GM10847 (cell line): ENCODE results near the gene STPG4.

ENCODE experiments used
- POLR2A ChIP-seq: IDR thresholded peaks from 2 replicates; pipeline ENCODE4 v1.6.1; 2011; ENCODE audit not compliant: insufficient read length; ENCODE audit errors: extremely low read depth

STPG4 gene, protein sequence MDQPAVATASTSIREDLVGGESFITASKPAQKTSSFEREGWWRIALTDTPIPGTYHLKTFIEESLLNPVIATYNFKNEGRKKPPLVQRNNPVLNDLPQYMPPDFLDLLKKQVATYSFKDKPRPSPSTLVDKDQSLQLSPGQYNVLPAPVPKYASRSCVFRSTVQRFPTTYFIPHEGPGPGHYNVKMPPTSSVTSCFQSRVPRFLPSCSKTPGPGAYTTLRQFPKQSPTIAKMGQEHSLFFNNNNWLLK

GRCh38 chr2:47155091-47155876 lies at the start of gene STPG4:
STPG4 (minus strand) TSS chr2:47155308; CDS start chr2:47155251, 57 bp downstream.
- no peak for TF ChIP-seq POLR2A

DNA sequence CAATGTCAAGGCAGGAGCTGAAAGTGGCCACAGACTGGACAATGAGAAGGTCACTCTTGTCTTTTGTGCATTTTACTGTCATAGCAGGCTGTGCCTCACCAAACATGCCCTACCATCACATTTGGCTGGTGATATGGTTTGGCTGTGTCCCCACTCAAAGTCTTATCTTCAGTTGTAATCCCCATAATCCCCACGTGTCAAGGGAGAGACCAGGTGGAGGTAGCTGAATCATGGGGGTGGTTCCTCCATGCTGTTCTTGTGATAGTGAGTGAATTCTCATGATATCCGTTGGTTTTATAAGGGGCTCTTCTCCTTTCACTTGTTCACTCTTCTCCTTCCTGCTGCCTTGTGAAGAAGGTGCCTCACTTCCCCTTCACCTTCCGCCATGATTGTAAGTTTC lies 49.6 kb upstream of the STPG4 start:
- no peak for TF ChIP-seq POLR2A

- no peak for TF ChIP-seq POLR2A
Measured at GRCh38 chr2:47203995-47204394, 48.9 kb upstream of the STPG4 start.

GRCh38 chr2:47201224-47201623 lies 46.1 kb upstream of the STPG4 start:
- TF ChIP-seq POLR2A, result no peak

- no peak for TF ChIP-seq POLR2A
Measured at GRCh38 chr2:47198985-47199451, 43.9 kb upstream of the STPG4 start.

DNA sequence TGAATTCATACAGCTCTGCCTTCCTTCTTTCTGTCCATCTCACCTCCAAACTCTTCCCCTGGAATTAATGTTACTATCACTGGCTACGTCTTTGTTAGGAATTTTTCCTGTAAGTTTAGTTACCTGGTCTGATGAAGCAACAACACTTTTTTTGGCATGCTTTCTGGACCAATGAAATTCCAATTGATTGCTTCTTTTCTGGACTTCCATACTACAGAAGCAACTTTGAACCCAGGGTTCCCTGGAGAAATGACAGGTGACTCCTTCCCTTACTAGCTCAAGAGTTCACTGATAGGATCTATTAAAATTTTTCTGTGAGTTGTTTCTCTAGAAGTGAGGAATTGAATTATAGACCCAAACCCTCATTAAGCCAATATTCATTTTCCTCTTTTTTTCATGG lies 41.4 kb upstream of the STPG4 start:
- TF ChIP-seq POLR2A, result no peak

GRCh38 chr2:47196046-47196445 lies 40.9 kb upstream of the STPG4 start:
- no peak for TF ChIP-seq POLR2A

DNA sequence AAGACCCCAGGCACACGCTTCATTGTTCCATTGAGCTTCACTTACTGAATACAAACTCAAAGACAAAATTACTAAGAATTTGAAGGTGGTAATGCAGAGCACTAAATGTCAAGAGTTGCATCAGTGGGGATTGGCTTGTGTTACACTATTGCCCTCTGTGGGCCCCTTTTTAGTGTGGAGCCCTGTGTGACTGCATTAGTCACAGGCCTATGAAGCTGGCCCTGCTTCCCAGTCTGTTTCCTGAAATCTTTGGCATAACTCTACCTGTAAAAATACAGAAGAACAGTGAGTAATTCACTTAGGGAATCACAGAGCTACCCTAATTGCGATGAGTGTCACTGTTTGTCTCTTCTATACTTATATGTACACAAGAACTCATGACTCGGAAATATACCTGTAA lies 40.0 kb upstream of the STPG4 start:
- no peak for TF ChIP-seq POLR2A

- no peak for TF ChIP-seq POLR2A
Measured at GRCh38 chr2:47194410-47194809, 39.3 kb upstream of the STPG4 start.

DNA sequence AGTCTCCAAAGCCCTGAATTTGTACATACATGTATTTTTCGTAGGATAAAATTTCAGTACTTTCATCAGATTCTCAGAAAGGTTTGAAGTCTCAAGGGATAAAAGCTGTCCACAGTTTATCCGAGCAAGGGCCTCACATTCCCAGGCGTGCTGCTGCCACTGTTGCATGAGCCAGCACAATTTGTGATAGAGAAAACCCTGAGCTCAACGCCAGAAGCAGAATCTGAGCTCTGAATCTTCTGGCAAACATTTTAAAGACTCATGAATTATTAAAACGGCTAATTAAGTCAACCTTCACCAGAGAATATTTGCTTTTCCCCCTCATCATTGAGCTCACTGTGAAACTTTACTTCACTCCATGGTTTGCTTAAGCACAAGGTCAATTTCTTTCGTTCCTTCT lies 38.5 kb upstream of the STPG4 start:
- no peak for TF ChIP-seq POLR2A

GRCh38 chr2:47190188-47190881 lies 35.2 kb upstream of the STPG4 start:
- no peak for TF ChIP-seq POLR2A

DNA sequence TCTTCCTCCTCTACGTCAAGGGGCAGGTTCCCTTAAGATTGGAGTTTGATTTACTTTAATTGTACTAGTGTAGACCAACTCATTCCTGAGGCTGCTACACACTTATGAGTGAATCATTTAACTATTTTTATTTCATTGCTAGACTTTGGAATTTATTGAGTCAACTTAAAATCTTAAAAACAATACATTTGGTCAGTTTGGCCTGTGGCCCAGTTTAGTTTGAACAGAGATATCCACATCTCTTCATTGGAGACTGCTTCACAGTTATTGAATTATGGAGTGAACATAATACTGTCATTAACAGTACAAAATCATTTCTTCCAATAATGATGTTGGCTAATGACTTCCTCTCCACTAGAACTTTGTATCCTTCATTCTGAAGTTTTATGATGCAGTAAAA lies 34.5 kb upstream of the STPG4 start:
- TF ChIP-seq POLR2A, result no peak

DNA sequence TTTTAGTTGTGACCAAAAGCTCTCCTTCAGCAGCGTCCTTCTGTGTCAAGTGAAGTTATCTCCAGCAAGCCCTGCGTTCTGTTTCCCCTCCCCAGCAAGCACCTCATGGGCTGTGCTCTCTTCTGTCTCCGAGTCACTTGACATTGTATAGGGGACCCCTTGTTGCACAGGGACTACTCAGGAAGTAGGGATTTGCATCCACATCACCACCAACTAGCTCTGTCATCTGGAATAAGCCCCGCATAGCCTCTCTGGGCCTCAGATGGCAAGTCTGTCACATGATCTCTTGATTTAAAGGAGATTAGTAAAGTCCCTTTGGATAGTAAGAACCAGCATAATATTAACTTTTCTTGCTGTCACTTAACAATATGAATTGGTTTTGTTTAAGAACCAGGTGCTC lies 32.0 kb upstream of the STPG4 start:
- no peak for TF ChIP-seq POLR2A

GRCh38 chr2:47186351-47186750 lies 31.2 kb upstream of the STPG4 start:
- TF ChIP-seq POLR2A, result no peak

- no peak for TF ChIP-seq POLR2A
Measured at GRCh38 chr2:47181176-47181575, 26.1 kb upstream of the STPG4 start.

DNA sequence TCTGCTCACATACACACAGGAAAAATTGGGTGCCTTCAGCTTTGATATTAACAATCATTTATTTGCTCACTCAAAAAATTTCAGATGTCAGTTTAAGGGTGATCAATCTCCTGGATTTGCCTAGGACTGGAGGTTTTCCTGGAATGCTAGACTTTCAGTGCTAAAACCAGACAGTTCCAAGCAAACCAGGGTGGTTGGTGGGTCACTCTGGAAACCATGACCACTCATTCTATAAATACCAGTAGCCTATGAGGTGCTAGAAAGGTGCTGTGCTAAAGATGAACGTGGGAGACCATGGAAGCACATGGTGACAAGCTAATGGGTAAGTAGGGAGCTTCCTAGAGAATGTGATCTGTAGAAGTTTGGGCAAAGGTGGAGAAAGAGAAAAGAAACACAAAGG lies 25.4 kb upstream of the STPG4 start:
- no peak for TF ChIP-seq POLR2A
